PC-9 (cell line): Measurements from ENCODE around the gene TGFB2. TPM values are rescaled to one million over a fixed set of nuclear protein-coding genes. Genes with fewer than 3 reads are reported as not detected.

Source experiments
- BruUV-seq: library from RNA; stranded (reverse); fragments of 400-500 nt; replicated peaks from 2 replicates; lab custom pipeline; 2021; lab: Mats Ljungman, UMichigan
- CTCF ChIA-PET: fragments of 300-600 bp; sonication (Branson Sonifier 250); formaldehyde crosslinking; loops from one replicate; lab custom pipeline; 2022; ENCODE audit warnings: antibody characterized with exemption; lab: Charles Lee
- POLR2A ChIA-PET: fragments of 300-600 bp; sonication (Branson Sonifier 250); formaldehyde crosslinking; loops from one replicate; lab custom pipeline; 2022; ENCODE audit warnings: antibody characterized with exemption; ENCODE audit not compliant: unreplicated experiment; lab: Charles Lee
- DNase-seq, 2 experiments: peaks; one replicate each; pipeline versions ENCODE4 v3.0.0 to v3.0.0-alpha.2; 2015 to 2022; ENCODE audit warnings: mixed read lengths in 1 of 2
- H2AFZ ChIP-seq: fragments of 200-600 bp; sonication (generic); 2 replicates; pipeline ENCODE4 v1.8.1; 2017; ENCODE audit warnings: antibody characterized with exemption
- H3F3A ChIP-seq: fragments of 200-600 bp; sonication (generic); 2 replicates; pipeline ENCODE4 v1.8.1; 2017; ENCODE audit warnings: antibody characterized with exemption, mild to moderate bottlenecking, low read depth; ENCODE audit not compliant: insufficient read depth
- H3K27ac ChIP-seq: fragments of 200-600 bp; sonication (generic); 2 replicates; pipeline ENCODE4 v1.6.1; 2016; ENCODE audit warnings: mixed run types
- H3K27me3 ChIP-seq: fragments of 200-600 bp; sonication (generic); 2 replicates; pipeline ENCODE4 v1.6.1; 2016; ENCODE audit warnings: low read depth, mixed run types; ENCODE audit not compliant: insufficient read depth
- H3K36me3 ChIP-seq: fragments of 200-600 bp; sonication (generic); 2 replicates; pipeline ENCODE4 v1.6.1; 2016; ENCODE audit warnings: low read depth, mixed run types
- H3K4me1 ChIP-seq: fragments of 200-600 bp; sonication (generic); replicated peaks from 2 replicates; pipeline ENCODE4 v1.6.1; 2016; ENCODE audit warnings: mixed run types; ENCODE audit not compliant: insufficient read depth
- H3K4me2 ChIP-seq: fragments of 200-600 bp; sonication (generic); 2 replicates; pipeline ENCODE4 v1.6.1; 2017; ENCODE audit warnings: mixed run types
- H3K4me3 ChIP-seq: fragments of 200-600 bp; sonication (generic); 2 replicates; pipeline ENCODE4 v1.6.1; 2016; ENCODE audit warnings: mixed run types
- H3K79me2 ChIP-seq: fragments of 200-600 bp; sonication (generic); 2 replicates; pipeline ENCODE4 v1.6.1; 2017; ENCODE audit warnings: low read depth, mixed run types
- H3K9me2 ChIP-seq: fragments of 200-600 bp; sonication (generic); 2 replicates; pipeline ENCODE4 v1.8.1; 2017; ENCODE audit warnings: mild to moderate bottlenecking; ENCODE audit not compliant: insufficient read depth
- H3K9me3 ChIP-seq: fragments of 200-600 bp; sonication (generic); 2 replicates; pipeline ENCODE4 v1.8.1; 2016; ENCODE audit warnings: low read depth; ENCODE audit not compliant: insufficient read depth
- H4K20me1 ChIP-seq: fragments of 200-600 bp; sonication (generic); 2 replicates; pipeline ENCODE4 v1.8.1; 2017; ENCODE audit not compliant: insufficient read depth
- EZH2 ChIP-seq: fragments of 200-600 bp; sonication (generic); IDR thresholded peaks from 2 replicates; pipeline ENCODE4 v1.8.0; 2017; ENCODE audit warnings: antibody characterized with exemption, low read depth
- intact Hi-C: fragments of 100-400 bp; cut with micrococcal nuclease; formaldehyde crosslinking; loops from one replicate; pipeline ENCODE4 v1.10.0; 2022; ENCODE audit not compliant: unreplicated experiment
- total RNA-seq: library from RNA; stranded (reverse); gene quantifications from 2 replicates; pipeline ENCODE4 v1.2.3, GENCODE V29; 2021
- TF ChIP-seq, protein P1 (sequence below): fragments of 200-600 bp; sonication (generic); conservative IDR thresholded peaks from 2 replicates; pipeline ENCODE4 v1.6.1; 2017; ENCODE audit warnings: mixed run types, antibody characterized with exemption, mild to moderate bottlenecking, moderate library complexity

The TGFB2 gene
- total RNA-seq, 1 experiment from 2014 or later: 74.3 TPM

DNA sequence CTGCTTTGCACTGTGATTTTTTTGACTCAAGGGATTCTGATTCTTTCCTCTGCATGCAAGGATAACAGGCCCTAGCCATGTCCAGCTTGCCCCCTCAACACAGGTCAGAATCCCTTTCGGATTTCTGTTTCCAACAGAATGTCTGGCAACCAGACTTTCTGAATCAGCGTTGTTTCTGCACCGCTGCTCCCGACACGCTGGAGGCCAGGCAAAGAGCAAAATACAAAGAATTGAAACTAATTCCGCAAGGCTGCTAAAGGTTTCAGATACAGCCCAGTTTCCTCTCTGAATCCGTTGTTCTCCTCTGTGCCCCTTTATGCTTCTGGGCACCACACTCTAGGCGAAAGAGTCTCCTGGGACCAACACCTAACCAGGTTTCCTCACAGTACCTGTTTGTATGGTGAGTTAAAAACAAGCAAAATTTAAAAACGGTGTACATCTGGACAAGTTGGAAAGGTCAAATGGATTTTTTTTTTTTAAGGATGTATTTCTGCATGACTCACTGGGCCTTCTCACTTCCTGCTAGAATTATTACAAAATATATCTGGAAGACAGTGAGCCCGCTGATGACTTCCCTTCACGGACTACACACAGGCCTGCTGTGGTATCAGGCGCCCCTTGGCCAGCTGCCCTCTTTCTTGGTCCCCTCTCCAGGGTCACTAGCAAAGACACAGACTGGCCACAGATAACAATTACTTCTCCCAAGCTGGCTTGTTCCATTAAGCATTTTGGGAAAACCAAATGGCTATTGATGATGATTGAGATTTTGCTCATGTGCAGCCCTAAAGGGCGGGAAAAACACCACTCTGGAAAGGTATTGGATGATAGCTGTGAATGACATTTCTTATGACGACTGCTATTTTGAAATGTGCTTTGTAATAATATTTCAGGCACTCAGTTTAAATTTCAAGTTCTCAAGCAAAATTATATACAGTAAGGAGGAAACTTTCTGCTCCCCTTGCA lies 118.3 kb downstream of the TGFB2 start:
- TSS peak; percentile 90 for BruUV-seq
- Histone ChIP-seq H3F3A (peaks cover 6% of the 10 kb centered on the region; the same call in 1 of the 2 replicates), H3K4me2 (no peak overlapping the region), H2AFZ (no peak overlapping the region), H3K9me2 (no peaks in the 10 kb centered on the region), H3K4me3 (no peak overlapping the region), H3K36me3 (no peaks in the 10 kb centered on the region), H3K4me1 (peaks cover 14% of the 10 kb centered on the region), H3K27me3 (no peaks in the 10 kb centered on the region), H3K79me2 (no peaks in the 10 kb centered on the region), H3K9me3 (peaks cover 5% of the 10 kb centered on the region; the same call in 1 of the 2 replicates), H3K27ac (no peak overlapping the region), H4K20me1 (no peaks in the 10 kb centered on the region)
- ChIA-PET CTCF (no interaction called here), POLR2A (interaction anchor here (0.6 kb wide), 1 partner anchor 118 kb away, joined by 6 read pairs; the partner anchor contains the start of gene TGFB2)
- DNase-seq: peak in 1 of 2 experiments; percentile 49
- TF ChIP-seq, protein P1, sequence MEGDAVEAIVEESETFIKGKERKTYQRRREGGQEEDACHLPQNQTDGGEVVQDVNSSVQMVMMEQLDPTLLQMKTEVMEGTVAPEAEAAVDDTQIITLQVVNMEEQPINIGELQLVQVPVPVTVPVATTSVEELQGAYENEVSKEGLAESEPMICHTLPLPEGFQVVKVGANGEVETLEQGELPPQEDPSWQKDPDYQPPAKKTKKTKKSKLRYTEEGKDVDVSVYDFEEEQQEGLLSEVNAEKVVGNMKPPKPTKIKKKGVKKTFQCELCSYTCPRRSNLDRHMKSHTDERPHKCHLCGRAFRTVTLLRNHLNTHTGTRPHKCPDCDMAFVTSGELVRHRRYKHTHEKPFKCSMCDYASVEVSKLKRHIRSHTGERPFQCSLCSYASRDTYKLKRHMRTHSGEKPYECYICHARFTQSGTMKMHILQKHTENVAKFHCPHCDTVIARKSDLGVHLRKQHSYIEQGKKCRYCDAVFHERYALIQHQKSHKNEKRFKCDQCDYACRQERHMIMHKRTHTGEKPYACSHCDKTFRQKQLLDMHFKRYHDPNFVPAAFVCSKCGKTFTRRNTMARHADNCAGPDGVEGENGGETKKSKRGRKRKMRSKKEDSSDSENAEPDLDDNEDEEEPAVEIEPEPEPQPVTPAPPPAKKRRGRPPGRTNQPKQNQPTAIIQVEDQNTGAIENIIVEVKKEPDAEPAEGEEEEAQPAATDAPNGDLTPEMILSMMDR: no peak
- TF ChIP-seq EZH2: no peak
- intact Hi-C loops: loop anchor here (1.0 to 2.0 kb wide), 4 partner anchors 13 to 211 kb away; partner anchors contain the start of gene TGFB2

DNA sequence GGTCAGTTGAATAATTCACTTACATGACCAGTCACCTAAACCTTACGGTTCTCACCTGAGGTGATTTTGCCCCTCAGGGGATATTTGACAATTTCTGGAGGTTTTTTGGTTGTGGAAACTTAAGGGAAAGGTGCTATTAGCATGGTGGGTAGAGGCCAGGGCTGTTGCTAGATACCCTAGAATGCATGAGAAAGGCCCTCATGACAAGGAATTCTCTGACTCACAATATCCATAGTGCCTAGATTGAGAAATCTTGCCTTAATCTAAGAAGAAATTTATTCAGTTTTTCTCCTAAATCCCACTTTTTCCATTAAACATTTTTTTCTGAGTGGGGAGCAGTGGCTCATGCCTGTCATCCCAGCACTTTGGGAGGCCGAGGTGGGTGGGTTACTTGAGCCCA lies 119.7 kb downstream of the TGFB2 start:
- Histone ChIP-seq H3K27ac (no peak overlapping the region), H2AFZ (no peak overlapping the region), H3K4me3 (no peak overlapping the region), H3K36me3 (no peaks in the 10 kb centered on the region), H3K4me1 (peaks cover 6% of the 10 kb centered on the region), H4K20me1 (no peaks in the 10 kb centered on the region), H3K27me3 (no peaks in the 10 kb centered on the region), H3K9me2 (no peaks in the 10 kb centered on the region), H3F3A (peaks cover under 1% of the 10 kb centered on the region; the same call in 1 of the 2 replicates), H3K4me2 (no peak overlapping the region), H3K79me2 (no peaks in the 10 kb centered on the region), H3K9me3 (peaks cover 9% of the 10 kb centered on the region)
- ChIA-PET CTCF (no interaction called here), POLR2A (no interaction called here)
- TF ChIP-seq EZH2: no peak
- TF ChIP-seq, protein P1: no peak
- intact Hi-C loops: no loop called here
- BruUV-seq: no TSS peak
- DNase-seq: no peak

DNA sequence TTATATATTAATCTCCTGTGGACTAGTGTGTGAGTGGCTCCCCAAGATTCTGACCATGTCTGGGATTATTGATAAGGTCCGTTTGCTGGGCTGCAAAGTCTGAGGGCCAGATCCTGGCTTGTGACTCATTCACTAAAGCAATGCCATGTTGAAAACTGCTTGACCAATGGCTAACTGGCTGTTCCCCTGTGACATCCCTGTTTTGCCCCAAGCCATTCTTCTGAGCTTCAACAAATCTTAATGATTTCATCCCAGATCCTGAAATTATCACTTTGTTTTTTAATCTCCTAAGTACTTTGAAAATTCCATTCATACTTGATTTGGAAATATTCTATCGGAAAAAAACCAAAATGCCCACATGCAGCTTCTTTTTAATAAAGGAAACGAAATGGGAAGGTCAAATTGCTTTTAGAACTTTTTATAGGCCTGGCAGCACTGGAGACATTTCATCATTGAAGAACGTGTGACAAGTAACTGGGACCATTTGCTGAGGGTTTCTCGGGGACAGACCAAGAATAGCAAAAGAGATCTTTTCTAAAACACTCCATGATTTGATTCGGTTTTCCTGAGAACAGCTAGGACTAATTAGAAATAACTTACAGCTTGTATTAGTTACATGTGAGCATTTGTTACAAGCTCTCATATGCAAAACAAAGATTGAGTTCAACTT lies 121.3 kb downstream of the TGFB2 start:
- Histone ChIP-seq H4K20me1 (no peaks in the 10 kb centered on the region), H3K4me3 (no peak overlapping the region), H2AFZ (no peak overlapping the region), H3K36me3 (no peaks in the 10 kb centered on the region), H3K79me2 (no peaks in the 10 kb centered on the region), H3K4me2 (no peak overlapping the region), H3K9me2 (no peaks in the 10 kb centered on the region), H3K27ac (no peak overlapping the region), H3K27me3 (no peaks in the 10 kb centered on the region), H3K9me3 (peaks cover 9% of the 10 kb centered on the region), H3F3A (no peaks in the 10 kb centered on the region), H3K4me1 (no peaks in the 10 kb centered on the region; the same call in 1 of the 2 replicates)
- CTCF ChIA-PET: no interaction called here
- no peak for DNase-seq
- TF ChIP-seq, protein P1: no peak
- TF ChIP-seq EZH2: no peak
- POLR2A ChIA-PET: interaction anchor here (0.6 kb wide), 1 partner anchor 9 kb away, joined by 5 read pairs; no protein-coding TSS in a partner anchor
- BruUV-seq: no TSS peak
- intact Hi-C loops: no loop called here
